Stimulated activated CD4-positive, alpha-beta T cell treated with anti-CD3 and anti-CD28 coated beads, Interleukin-4, amount 100 ng/mL, for 1 hour (primary cell): Measurements from ENCODE around the gene C9.
"Not testable (repeated sequence)": the region's sequence is repeated elsewhere in the genome, so short reads cannot be mapped to it uniquely, and the experiment has no call there.

Source experiments
- DNase-seq: peaks from one replicate; pipeline ENCODE4 v3.0.0-alpha.2; 2020

Gene C9

GRCh38 chr5:39255406-39255805 is 108.9 kb downstream of the C9 start:
- DNase-seq, result no peak

- DNase-seq, result no peak
Observed at GRCh38 chr5:39254671-39255070, 109.6 kb downstream of the C9 start.

- no peak for DNase-seq
Observed at GRCh38 chr5:39253196-39253595, 111.1 kb downstream of the C9 start.

- DNase-seq, result no peak
Observed at GRCh38 chr5:39249564-39250274, 114.6 kb downstream of the C9 start.

- DNase-seq, result no peak
Observed at GRCh38 chr5:39249069-39249468, 115.2 kb downstream of the C9 start.

GRCh38 chr5:39240750-39241149 is 123.5 kb downstream of the C9 start:
- no peak for DNase-seq

- no peak for DNase-seq
Observed at GRCh38 chr5:39238366-39239105, 125.8 kb downstream of the C9 start.

- DNase-seq, result no peak
Observed at GRCh38 chr5:39236718-39237117, 127.6 kb downstream of the C9 start.

- no peak for DNase-seq
Observed at GRCh38 chr5:39235648-39236047, 128.6 kb downstream of the C9 start.

- not testable (repeated sequence) for DNase-seq
Observed at GRCh38 chr5:39234494-39234893, 129.8 kb downstream of the C9 start.
